Colonic mucosa (tissue), 4 donors: ENCODE data around the gene DRAM1. TPM values are rescaled to one million over a fixed set of nuclear protein-coding genes. Genes with fewer than 3 reads are reported as not detected.

ENCODE experiments used
- DNase-seq: peaks from one replicate; pipeline ENCODE4 v3.0.0-alpha.2; 2020
- H3K27ac ChIP-seq: fragments of 200-600 bp; one replicate; pipeline ENCODE4 v1.8.0; 2021
- H3K27me3 ChIP-seq: fragments of 200-600 bp; one replicate; pipeline ENCODE4 v1.8.0; 2021
- H3K36me3 ChIP-seq: fragments of 200-600 bp; one replicate; pipeline ENCODE4 v1.8.0; 2021
- H3K4me1 ChIP-seq: fragments of 200-600 bp; one replicate; pipeline ENCODE4 v1.8.0; 2021; ENCODE audit warnings: mild to moderate bottlenecking
- H3K4me3 ChIP-seq: fragments of 200-600 bp; one replicate; pipeline ENCODE4 v1.8.0; 2021
- H3K9ac ChIP-seq, 2 donors: one replicate each; pipeline ENCODE4 v1.7.0; 2013; ENCODE audit warnings: control low read depth in 2 of 2, low read depth in 2 of 2, low read length in 2 of 2
- H3K9me3 ChIP-seq: fragments of 200-600 bp; one replicate; pipeline ENCODE4 v1.8.0; 2021
- CTCF ChIP-seq: fragments of 200-600 bp; IDR thresholded peaks from one replicate; pipeline ENCODE4 v1.8.0; 2022; ENCODE audit warnings: antibody characterized with exemption, mild to moderate bottlenecking
- intact Hi-C: fragments of 100-400 bp; cut with DNase I; formaldehyde crosslinking; loops from one replicate; pipeline ENCODE4 v1.14.1; 2022
- total RNA-seq, 2 donors: library from RNA; stranded (reverse); fragmentation: NEBNext Ultra II Directional in 1 of 2; extraction: Animal tissue kit (Norgen Biotek cat#: 25700) in 1 of 2; gene quantifications; one replicate each; pipeline ENCODE4 v1.2.1, GENCODE V29; 2021
- donor health status: healthy.
- donor health status: DM: no; HTN: no; CAD: no.
- donor health status: DM: no; HTN: no; CAD: no.

Gene DRAM1
- total RNA-seq, 2 donors from 2014 or later, result 4.0 to 10.0 TPM

- no peak for TF ChIP-seq CTCF
- H3K4me1 ChIP-seq, result no peaks in the 10 kb centered on the region
- peak overlapping the region; percentile 64 for H3K4me3 ChIP-seq
Measured at GRCh38 chr12:101876322-101876860, 989 bp upstream of the DRAM1 start.

DNA sequence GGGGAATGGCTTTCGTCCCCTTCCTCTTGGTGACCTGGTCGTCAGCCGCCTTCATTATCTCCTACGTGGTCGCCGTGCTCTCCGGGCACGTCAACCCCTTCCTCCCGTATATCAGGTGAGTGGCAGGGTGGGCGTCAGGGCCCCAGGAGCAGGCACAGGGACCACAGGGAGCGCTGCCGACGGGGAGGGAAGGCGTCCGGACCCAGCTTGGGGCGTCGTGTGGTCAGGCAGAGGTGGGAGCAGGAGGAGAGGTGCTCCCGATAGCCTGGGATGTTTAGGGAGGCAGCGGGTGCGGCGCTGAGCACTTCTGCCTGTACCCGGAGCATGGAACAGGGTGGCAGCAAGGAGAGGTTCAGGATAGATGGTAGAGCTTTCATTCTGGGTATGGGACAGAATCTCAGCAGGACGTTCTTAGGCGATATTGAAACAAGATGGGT, 444 bp downstream of the DRAM1 start:
- H3K36me3 ChIP-seq, result no peaks in the 10 kb centered on the region
- intact Hi-C loops, result no loop called here
- peak overlapping the region; percentile 81 for H3K27ac ChIP-seq
- H3K4me1 ChIP-seq, result no peaks in the 10 kb centered on the region
- no peak for TF ChIP-seq CTCF
- no peaks in the 10 kb centered on the region for H3K27me3 ChIP-seq
- peak overlapping the region; percentile 85 to 96 for H3K9ac ChIP-seq
- DNase-seq, result peak; percentile 36
- H3K4me3 ChIP-seq, result peak overlapping the region; percentile 64
- no peaks in the 10 kb centered on the region for H3K9me3 ChIP-seq

More at GRCh38 chr12:101876322-101876860, 989 bp upstream of the DRAM1 start:
- intact Hi-C loops, result no loop called here
- H3K27ac ChIP-seq, result peak overlapping the region; percentile 81
- DNase-seq, result no peak
- no peaks in the 10 kb centered on the region for H3K9me3 ChIP-seq
- H3K27me3 ChIP-seq, result no peaks in the 10 kb centered on the region
- H3K9ac ChIP-seq, result peak overlapping the region; percentile 85 to 96
- H3K36me3 ChIP-seq, result no peaks in the 10 kb centered on the region

DNA sequence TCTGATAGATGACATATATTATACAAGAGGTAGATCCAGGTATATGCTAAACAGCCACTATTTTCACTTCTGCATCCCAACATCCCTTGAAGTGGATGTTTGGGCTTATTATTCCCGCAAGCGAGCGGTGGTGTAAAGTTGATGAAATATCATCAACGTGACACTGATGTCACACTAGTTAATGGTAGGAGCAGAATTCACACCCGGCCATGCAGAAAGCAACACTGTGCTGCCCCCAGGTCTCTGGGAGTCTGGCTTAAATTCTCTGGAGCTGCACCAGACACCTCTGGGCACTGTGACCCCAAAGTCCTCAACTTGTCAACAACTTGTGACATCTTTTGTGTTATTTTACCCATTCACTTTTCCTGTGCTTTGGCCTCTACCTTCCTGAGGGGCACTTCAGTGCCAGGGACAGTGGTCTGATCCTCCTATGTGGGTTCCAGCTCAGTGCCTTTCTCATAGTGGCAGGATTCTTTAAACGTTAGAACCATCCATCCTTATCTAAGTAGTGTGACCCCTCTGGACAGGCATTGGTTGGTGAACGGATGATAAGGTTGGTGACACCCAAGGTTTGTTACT, 952 bp downstream of the DRAM1 start:
- Histone ChIP-seq H3K36me3 (no peaks in the 10 kb centered on the region), H3K4me1 (no peaks in the 10 kb centered on the region), H3K4me3 (peak overlapping the region; percentile 64), H3K27ac (peak overlapping the region; percentile 81), H3K9ac (peak overlapping the region; percentile 85 to 96), H3K9me3 (no peaks in the 10 kb centered on the region), H3K27me3 (no peaks in the 10 kb centered on the region)
- intact Hi-C loops, result no loop called here
- DNase-seq, result peak; percentile 27
- no peak for TF ChIP-seq CTCF

DNA sequence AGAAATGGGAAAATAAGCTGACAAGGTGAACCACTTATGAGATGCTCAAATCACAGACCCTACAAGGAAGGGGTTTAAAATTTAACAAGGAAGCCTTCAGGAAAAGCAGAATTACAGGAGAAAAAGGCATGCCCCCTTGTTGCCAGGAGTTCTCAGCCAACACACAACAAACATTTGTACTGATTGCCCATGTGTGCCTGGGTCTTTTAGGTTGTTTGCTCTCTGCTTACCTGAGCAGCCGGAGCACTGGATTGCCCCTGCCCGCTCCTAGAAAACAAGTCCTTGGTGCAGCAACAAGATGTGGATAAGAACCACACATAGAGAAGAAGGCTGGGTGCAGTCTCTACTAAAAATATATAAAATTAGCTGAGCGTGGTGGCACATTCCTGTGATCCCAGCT, 3.4 kb downstream of the DRAM1 start:
- intact Hi-C loops, result no loop called here
- Histone ChIP-seq H3K4me3 (no peak overlapping the region), H3K9me3 (no peaks in the 10 kb centered on the region), H3K27ac (no peak overlapping the region), H3K9ac (no peak overlapping the region), H3K4me1 (no peaks in the 10 kb centered on the region), H3K27me3 (no peaks in the 10 kb centered on the region), H3K36me3 (no peaks in the 10 kb centered on the region)
- no peak for TF ChIP-seq CTCF
- no peak for DNase-seq

- Histone ChIP-seq H3K27me3 (no peaks in the 10 kb centered on the region), H3K9me3 (no peaks in the 10 kb centered on the region), H3K27ac (no peak overlapping the region), H3K36me3 (no peaks in the 10 kb centered on the region), H3K4me1 (no peaks in the 10 kb centered on the region), H3K4me3 (no peak overlapping the region), H3K9ac (no peak overlapping the region)
- no peak for TF ChIP-seq CTCF
- intact Hi-C loops, result no loop called here
- DNase-seq, result no peak
Measured at GRCh38 chr12:101881228-101881627, 3.8 kb downstream of the DRAM1 start.
